Central memory CD8-positive, alpha-beta T cell (primary cell): ENCODE measurements around the gene CCR5AS.

Experiments used
- ATAC-seq: fragments of 150-1000 bp; cut with Tn5 transposase; replicated peaks from 2 replicates; pipeline ENCODE4 v1.10.0; 2022; ENCODE audit warnings: mild to moderate bottlenecking, moderate FRiP score, moderate number of reproducible peaks; ENCODE audit not compliant: poor library complexity, severe bottlenecking; ENCODE audit errors: extremely low read depth
- DNase-seq, 2 donors: peaks; one replicate each; pipeline ENCODE4 v3.0.0; 2021; ENCODE audit warnings: low spot score in 2 of 2
- H3K27ac Mint-ChIP-seq: one replicate; pipeline ENCODE4 v1.8.0; 2022; ENCODE audit warnings: low read depth, mild to moderate bottlenecking, moderate library complexity, mixed read lengths
- H3K27me3 Mint-ChIP-seq: one replicate; pipeline ENCODE4 v1.8.0; 2022; ENCODE audit warnings: mixed read lengths
- H3K36me3 Mint-ChIP-seq: one replicate; pipeline ENCODE4 v1.8.0; 2022; ENCODE audit warnings: mild to moderate bottlenecking, moderate library complexity, mixed read lengths; ENCODE audit not compliant: insufficient read depth
- H3K4me1 Mint-ChIP-seq: one replicate; pipeline ENCODE4 v1.8.0; 2022; ENCODE audit warnings: mixed read lengths
- H3K4me3 Mint-ChIP-seq: one replicate; pipeline ENCODE4 v1.8.0; 2022; ENCODE audit warnings: mild to moderate bottlenecking, moderate library complexity, mixed read lengths
- H3K9me3 Mint-ChIP-seq: one replicate; pipeline ENCODE4 v1.8.0; 2022; ENCODE audit warnings: mixed read lengths

CCR5AS gene

GRCh38 chr3:46325645-46326300 is 81.1 kb downstream of the CCR5AS start:
- peaks cover 1% of the 10 kb centered on the region for H3K36me3 Mint-ChIP-seq
- H3K4me3 Mint-ChIP-seq = no peak overlapping the region
- no peak for DNase-seq
- H3K27me3 Mint-ChIP-seq = no peaks in the 10 kb centered on the region
- no peaks in the 10 kb centered on the region for H3K4me1 Mint-ChIP-seq
- ATAC-seq = peak; percentile 60
- no peak overlapping the region for H3K27ac Mint-ChIP-seq
- H3K9me3 Mint-ChIP-seq = no peaks in the 10 kb centered on the region

DNA sequence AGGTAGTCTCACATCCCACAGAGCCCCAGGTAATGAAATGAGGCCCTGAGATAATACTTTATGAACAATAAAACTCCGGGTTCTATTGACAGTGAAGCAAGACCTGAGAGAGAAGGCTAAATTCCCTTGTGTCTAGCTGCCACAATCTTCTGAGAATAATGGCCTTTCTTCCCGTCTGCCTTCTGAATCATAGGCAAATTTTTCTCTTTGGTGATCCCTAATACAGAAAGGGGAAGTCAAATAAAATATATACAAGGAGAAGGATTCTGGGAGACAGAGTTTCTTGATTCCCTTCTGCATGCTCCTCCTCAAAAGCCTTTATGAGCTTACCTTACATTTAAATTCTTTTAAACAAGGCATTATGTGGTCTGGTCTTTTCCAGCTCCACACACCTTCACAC is 82.8 kb downstream of the CCR5AS start:
- no peak overlapping the region for H3K27ac Mint-ChIP-seq
- no peaks in the 10 kb centered on the region for H3K9me3 Mint-ChIP-seq
- H3K4me1 Mint-ChIP-seq = no peaks in the 10 kb centered on the region
- DNase-seq (no peak), ATAC-seq (no peak)
- H3K4me3 Mint-ChIP-seq = no peak overlapping the region
- H3K36me3 Mint-ChIP-seq = peaks cover 1% of the 10 kb centered on the region
- H3K27me3 Mint-ChIP-seq = no peaks in the 10 kb centered on the region

- H3K4me1 Mint-ChIP-seq = no peaks in the 10 kb centered on the region
- ATAC-seq (no peak), DNase-seq (no peak)
- H3K27me3 Mint-ChIP-seq = no peaks in the 10 kb centered on the region
- no peak overlapping the region for H3K27ac Mint-ChIP-seq
- peaks cover 1% of the 10 kb centered on the region for H3K36me3 Mint-ChIP-seq
- H3K9me3 Mint-ChIP-seq = peaks cover 6% of the 10 kb centered on the region
- no peak overlapping the region for H3K4me3 Mint-ChIP-seq
Observed at GRCh38 chr3:46321461-46322104, 85.3 kb downstream of the CCR5AS start.

DNA sequence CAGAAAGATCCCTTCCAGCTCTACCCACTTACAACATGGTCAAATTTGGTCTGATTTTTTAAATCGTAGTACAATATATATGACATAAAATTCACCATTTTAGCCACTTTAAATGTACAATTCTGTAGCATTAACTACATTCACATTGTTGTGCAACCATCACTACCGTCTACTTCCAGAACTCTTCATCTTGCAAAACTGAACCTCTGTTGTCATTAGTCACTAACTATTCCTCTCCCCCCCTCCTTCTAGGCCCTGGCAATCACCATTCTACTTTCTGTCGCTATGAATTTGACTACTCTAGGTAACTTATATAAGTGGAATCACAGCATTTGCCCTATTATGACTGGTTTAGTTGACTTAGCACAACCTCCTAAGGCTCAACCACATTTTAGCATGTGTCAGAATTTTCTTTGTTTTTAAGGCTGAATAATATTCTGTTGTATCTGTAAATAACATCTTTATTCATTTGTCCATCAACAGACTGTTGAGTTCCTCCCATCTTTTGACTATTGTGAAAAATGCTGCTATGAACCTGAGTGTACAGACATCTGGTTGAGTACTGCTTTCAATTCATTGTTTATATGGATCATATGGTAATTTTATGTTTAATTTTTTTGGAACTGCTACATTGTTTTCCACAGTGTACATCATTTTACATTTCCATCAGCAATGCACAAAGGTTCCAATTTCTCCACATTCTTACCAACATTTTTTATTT is 88.5 kb downstream of the CCR5AS start:
- no peak overlapping the region for H3K4me3 Mint-ChIP-seq
- H3K27me3 Mint-ChIP-seq = no peaks in the 10 kb centered on the region
- no peak for ATAC-seq

GRCh38 chr3:46316206-46316605 is 90.7 kb downstream of the CCR5AS start:
- no peaks in the 10 kb centered on the region for H3K27me3 Mint-ChIP-seq
- H3K4me3 Mint-ChIP-seq = no peak overlapping the region
- H3K4me1 Mint-ChIP-seq = no peaks in the 10 kb centered on the region
- DNase-seq (no peak), ATAC-seq (no peak)
- H3K36me3 Mint-ChIP-seq = no peaks in the 10 kb centered on the region
- peaks cover 6% of the 10 kb centered on the region for H3K9me3 Mint-ChIP-seq
- no peak overlapping the region for H3K27ac Mint-ChIP-seq

More for the DNA sequence above, 88.5 kb downstream of the CCR5AS start:
- Mint-ChIP-seq H3K27ac (no peak overlapping the region), H3K4me1 (no peaks in the 10 kb centered on the region), H3K36me3 (no peaks in the 10 kb centered on the region), H3K9me3 (peaks cover 6% of the 10 kb centered on the region)
- DNase-seq = no peak

GRCh38 chr3:46314517-46314916 is 92.3 kb downstream of the CCR5AS start:
- Mint-ChIP-seq H3K27ac (no peak overlapping the region), H3K9me3 (peaks cover 6% of the 10 kb centered on the region), H3K27me3 (no peaks in the 10 kb centered on the region), H3K4me3 (no peak overlapping the region), H3K36me3 (no peaks in the 10 kb centered on the region), H3K4me1 (no peaks in the 10 kb centered on the region)
- DNase-seq (no peak), ATAC-seq (no peak)
